ENCODE measurements around the gene FAM76B.

- TF ChIP-seq CTCF (optimal IDR thresholded peaks at IDR 0.05 in 1 of 3, IDR thresholded peaks at IDR 0.05 in 1 of 3, conservative IDR thresholded peaks at IDR 0.05 in 1 of 3; ENCODE audit: extremely low read depth in 1 of 3, insufficient read depth in 2 of 3, low read length in 3 of 3), result no peak
- TF ChIP-seq EZH2 (IDR thresholded peaks at IDR 0.05; ENCODE audit: low read length), result no peak
Measured at GRCh38 chr11:95776859-95777258, 12.7 kb downstream of the FAM76B start.

Data from keratinocyte (primary cell).